Loucy (cell line): ENCODE data around the gene ETHE1.

ENCODE experiments used
- H2AFZ ChIP-seq: fragments of 200-600 bp; sonication (generic); 2 replicates; pipeline ENCODE4 v1.6.0; 2016; ENCODE audit warnings: antibody characterized with exemption, mild to moderate bottlenecking, low read length, moderate library complexity
- H3F3A ChIP-seq: fragments of 200-600 bp; 2 replicates; pipeline ENCODE4 v1.6.0; 2016; ENCODE audit warnings: antibody characterized with exemption, low read depth, mild to moderate bottlenecking
- H3K27me3 ChIP-seq: fragments of 200-600 bp; sonication (generic); 2 replicates; pipeline ENCODE4 v1.6.1; 2014; ENCODE audit warnings: low read length, mild to moderate bottlenecking; ENCODE audit not compliant: insufficient read depth, poor library complexity, severe bottlenecking
- H3K36me3 ChIP-seq: fragments of 200-600 bp; sonication (generic); 2 replicates; pipeline ENCODE4 v1.6.1; 2016; ENCODE audit warnings: low read length; ENCODE audit not compliant: insufficient read depth
- H3K4me1 ChIP-seq: fragments of 200-600 bp; sonication (generic); 2 replicates; pipeline ENCODE4 v1.5.1; 2014; ENCODE audit warnings: low read length, mild to moderate bottlenecking; ENCODE audit not compliant: insufficient read depth, poor library complexity, severe bottlenecking
- H3K4me2 ChIP-seq: fragments of 200-600 bp; sonication (generic); 2 replicates; pipeline ENCODE4 v1.6.0; 2014; ENCODE audit warnings: antibody characterized with exemption, low read length, low read depth, mild to moderate bottlenecking; ENCODE audit not compliant: poor library complexity, severe bottlenecking
- H3K4me3 ChIP-seq: fragments of 200-600 bp; sonication (generic); 2 replicates; pipeline ENCODE4 v1.5.1; 2014; ENCODE audit warnings: low read length, mild to moderate bottlenecking, mixed read lengths; ENCODE audit not compliant: poor library complexity, severe bottlenecking
- H3K79me2 ChIP-seq: fragments of 200-600 bp; sonication (generic); 2 replicates; pipeline ENCODE4 v1.6.1; 2014; ENCODE audit warnings: low read length; ENCODE audit not compliant: insufficient read depth
- H3K9ac ChIP-seq: fragments of 200-600 bp; sonication (generic); 2 replicates; pipeline ENCODE4 v1.6.0; 2014; ENCODE audit warnings: mild to moderate bottlenecking, low read depth, low read length, moderate library complexity; ENCODE audit not compliant: poor library complexity, severe bottlenecking
- H3K9me2 ChIP-seq: fragments of 200-600 bp; sonication (generic); replicated peaks from 2 replicates; pipeline ENCODE4 v1.6.1; 2016; ENCODE audit warnings: low read depth, low read length, mixed read lengths
- H3K9me3 ChIP-seq: fragments of 200-600 bp; sonication (generic); 2 replicates; pipeline ENCODE4 v1.6.1; 2014; ENCODE audit warnings: mild to moderate bottlenecking, antibody characterized with exemption, low read length, low read depth; ENCODE audit not compliant: insufficient read depth
- H4K20me1 ChIP-seq: fragments of 200-600 bp; sonication (generic); 2 replicates; pipeline ENCODE4 v1.6.0; 2014; ENCODE audit warnings: antibody characterized with exemption, low read length, mild to moderate bottlenecking; ENCODE audit not compliant: insufficient read depth, poor library complexity, severe bottlenecking
- CTCF ChIP-seq: fragments of 200-600 bp; sonication (generic); conservative IDR thresholded peaks from 2 replicates; pipeline ENCODE4 v1.5.1; 2014; ENCODE audit warnings: mild to moderate bottlenecking, antibody characterized with exemption, low read length
- EZH2phosphoT487 ChIP-seq: fragments of 200-600 bp; IDR thresholded peaks from 2 replicates; pipeline ENCODE4 v1.6.1; 2018; ENCODE audit warnings: antibody characterized with exemption, mild to moderate bottlenecking, moderate library complexity, borderline replicate concordance

The ETHE1 gene

GRCh38 chr19:43482193-43482592, 44.8 kb downstream of the ETHE1 start:
- H3K4me3 ChIP-seq = no peak overlapping the region
- H3K36me3 ChIP-seq = no peaks in the 10 kb centered on the region
- no peak overlapping the region for H3K9ac ChIP-seq
- no peaks in the 10 kb centered on the region for H3K27me3 ChIP-seq
- H3F3A ChIP-seq = no peaks in the 10 kb centered on the region
- H4K20me1 ChIP-seq = no peaks in the 10 kb centered on the region
- TF ChIP-seq EZH2phosphoT487 (no peak), CTCF (no peak)
- no peak overlapping the region for H3K4me2 ChIP-seq
- H3K9me2 ChIP-seq = no peaks in the 10 kb centered on the region
- no peaks in the 10 kb centered on the region for H3K79me2 ChIP-seq
- no peak overlapping the region for H2AFZ ChIP-seq
- no peaks in the 10 kb centered on the region for H3K4me1 ChIP-seq
- H3K9me3 ChIP-seq = no peaks in the 10 kb centered on the region

DNA sequence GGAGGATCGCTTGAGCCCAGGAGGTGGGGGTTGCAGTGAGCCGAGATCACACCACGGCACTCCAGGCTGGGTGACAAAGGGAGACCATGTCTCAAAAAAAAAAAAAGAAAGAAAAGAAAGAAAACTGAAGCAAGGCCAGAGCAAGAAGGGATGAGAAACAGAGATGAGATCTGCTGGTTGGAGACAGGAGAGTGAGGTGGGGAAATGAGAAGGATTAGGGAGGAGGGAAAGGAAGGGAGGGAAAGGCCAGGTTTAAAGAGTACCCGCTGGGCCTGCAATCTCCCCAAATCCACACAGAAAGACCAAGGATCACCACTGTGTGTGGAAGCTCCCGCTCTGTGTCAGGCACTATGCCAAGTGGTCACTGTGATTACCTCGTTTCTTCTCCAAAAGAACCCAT, 45.3 kb downstream of the ETHE1 start:
- Histone ChIP-seq H3F3A (no peaks in the 10 kb centered on the region), H3K27me3 (no peaks in the 10 kb centered on the region), H4K20me1 (no peaks in the 10 kb centered on the region), H3K4me1 (no peaks in the 10 kb centered on the region), H3K9me3 (no peaks in the 10 kb centered on the region), H3K79me2 (no peaks in the 10 kb centered on the region), H3K9me2 (no peaks in the 10 kb centered on the region), H3K36me3 (no peaks in the 10 kb centered on the region), H3K9ac (no peak overlapping the region), H3K4me3 (no peak overlapping the region), H2AFZ (no peak overlapping the region), H3K4me2 (no peak overlapping the region)
- no peak for TF ChIP-seq EZH2phosphoT487
- TF ChIP-seq CTCF = no peak

DNA sequence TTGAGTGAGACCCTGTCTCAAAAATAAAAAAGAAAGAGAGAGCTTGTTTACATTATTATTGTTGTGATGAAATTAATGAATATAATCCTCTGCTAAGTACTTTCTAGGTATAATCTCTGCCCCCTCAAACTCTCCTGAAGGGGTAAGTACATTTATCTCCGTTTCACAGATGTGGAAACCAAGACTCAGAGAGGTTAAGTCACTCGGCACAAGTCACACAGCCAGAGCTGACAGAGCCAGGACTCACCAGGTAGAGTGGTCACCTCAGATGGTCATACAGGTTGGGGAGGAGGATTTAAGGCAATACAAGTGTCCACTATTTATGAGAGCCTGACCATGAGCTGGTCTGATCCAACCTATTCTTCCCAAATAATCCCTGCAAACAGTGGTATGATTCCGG, 46.4 kb downstream of the ETHE1 start:
- no peak overlapping the region for H3K4me3 ChIP-seq
- H4K20me1 ChIP-seq = no peaks in the 10 kb centered on the region
- H3K27me3 ChIP-seq = no peaks in the 10 kb centered on the region
- no peaks in the 10 kb centered on the region for H3K4me1 ChIP-seq
- no peak overlapping the region for H3K9ac ChIP-seq
- H3K36me3 ChIP-seq = no peaks in the 10 kb centered on the region
- H3K4me2 ChIP-seq = no peak overlapping the region
- H3K79me2 ChIP-seq = no peaks in the 10 kb centered on the region
- no peaks in the 10 kb centered on the region for H3F3A ChIP-seq
- H2AFZ ChIP-seq = no peak overlapping the region
- no peaks in the 10 kb centered on the region for H3K9me2 ChIP-seq
- TF ChIP-seq CTCF = no peak
- TF ChIP-seq EZH2phosphoT487 = no peak
- H3K9me3 ChIP-seq = no peaks in the 10 kb centered on the region
